ENCODE measurements around the gene SLC6A8.

The SLC6A8 gene

DNA sequence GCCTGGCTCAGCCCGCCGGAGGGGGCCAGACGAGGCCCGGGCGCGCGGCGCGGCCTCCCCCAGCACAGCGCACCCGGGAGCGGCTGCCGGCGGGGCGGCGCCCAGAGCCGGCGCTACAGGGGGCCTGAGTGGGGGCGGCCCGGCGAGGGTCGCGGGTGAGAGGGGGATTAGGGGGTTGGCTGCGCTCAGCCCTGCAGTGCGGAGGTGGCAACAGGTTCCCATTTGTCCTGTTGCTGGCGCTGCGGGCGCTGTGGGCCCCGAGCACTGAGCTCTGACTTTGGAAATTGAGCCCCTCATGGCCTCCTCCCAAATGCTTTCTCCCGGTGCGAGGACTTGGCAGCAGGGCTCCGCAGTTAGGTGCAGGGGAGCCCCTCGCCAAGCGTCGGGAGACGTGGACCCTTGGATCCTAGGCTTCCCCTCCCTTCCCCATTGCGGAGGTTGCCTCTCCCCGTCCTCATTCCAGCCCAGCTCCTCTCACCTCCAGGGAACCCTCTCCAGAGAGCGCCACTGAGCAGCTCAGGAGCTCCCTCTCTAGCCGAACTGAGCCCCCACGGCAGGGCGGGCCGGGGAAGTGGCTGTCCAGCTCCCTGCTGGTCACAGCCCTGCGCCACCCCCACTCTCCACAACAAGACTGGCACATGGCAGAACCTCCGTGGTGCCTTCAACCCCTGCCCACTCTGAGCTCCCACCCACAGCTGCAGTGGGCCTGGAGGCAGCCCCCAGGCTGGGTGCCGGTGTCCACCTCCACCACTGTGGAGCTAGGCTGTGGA lies 43.2 kb upstream of the SLC6A8 start:
- no peak overlapping the region for H3K4me3 ChIP-seq (ENCODE audit: low read length)
- TF ChIP-seq ZNF274 (IDR thresholded peaks at IDR 0.05; ENCODE audit: low read depth, low read length): no peak

DNA sequence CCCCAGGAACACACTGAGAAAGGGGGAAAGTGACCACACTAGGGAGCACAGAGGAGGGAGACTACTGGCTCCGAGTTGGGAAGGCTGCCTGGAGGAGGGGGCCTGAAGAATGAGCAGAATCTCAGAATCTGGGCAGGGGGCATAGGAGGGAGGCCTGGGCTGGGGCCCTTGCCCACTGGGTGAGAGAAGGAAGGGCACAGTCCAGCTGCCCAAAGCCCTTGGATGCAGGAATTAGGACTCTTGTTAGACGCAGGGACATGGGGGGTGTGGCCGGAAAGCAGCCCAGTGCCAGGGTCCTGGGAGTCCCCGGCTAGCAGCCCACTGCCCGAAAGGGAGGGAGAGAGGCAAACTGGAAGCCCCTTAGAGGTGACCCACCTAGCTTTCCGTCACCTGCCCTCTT lies 42.6 kb upstream of the SLC6A8 start:
- no peak overlapping the region for H3K4me3 ChIP-seq (ENCODE audit: low read length)
- no peak for TF ChIP-seq ZNF274 (IDR thresholded peaks at IDR 0.05; ENCODE audit: low read depth, low read length)

DNA sequence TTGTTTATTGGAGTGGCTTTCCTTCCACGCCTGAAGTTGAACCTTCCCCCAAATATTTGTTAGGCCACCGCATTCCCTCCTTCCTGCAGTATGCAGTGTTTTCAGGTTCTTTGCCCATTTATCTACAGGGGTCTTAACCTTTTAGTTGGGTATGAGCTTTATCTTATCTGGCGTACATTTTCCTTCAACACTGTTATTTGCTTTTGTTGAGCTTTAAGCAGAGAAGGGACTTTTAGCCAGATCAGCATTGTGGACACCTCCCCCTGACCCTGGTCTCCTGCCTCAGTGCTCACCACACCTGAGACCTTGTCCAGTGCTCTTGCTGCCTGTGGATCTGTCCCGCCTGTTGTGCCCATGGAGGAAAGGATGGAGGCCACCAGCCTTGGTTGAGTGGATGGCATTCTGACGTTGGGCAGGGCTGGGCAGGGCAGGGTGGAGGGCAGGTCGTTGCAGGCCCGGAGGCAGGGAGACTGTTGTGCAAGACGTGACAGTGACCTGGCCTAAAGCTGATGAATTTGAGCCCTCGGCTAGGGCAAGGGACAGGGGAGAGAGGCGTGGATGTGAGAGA lies 41.7 kb upstream of the SLC6A8 start:
- no peak for TF ChIP-seq ZNF274 (IDR thresholded peaks at IDR 0.05; ENCODE audit: low read depth, low read length)
- H3K4me3 ChIP-seq (ENCODE audit: low read length): no peak overlapping the region

DNA sequence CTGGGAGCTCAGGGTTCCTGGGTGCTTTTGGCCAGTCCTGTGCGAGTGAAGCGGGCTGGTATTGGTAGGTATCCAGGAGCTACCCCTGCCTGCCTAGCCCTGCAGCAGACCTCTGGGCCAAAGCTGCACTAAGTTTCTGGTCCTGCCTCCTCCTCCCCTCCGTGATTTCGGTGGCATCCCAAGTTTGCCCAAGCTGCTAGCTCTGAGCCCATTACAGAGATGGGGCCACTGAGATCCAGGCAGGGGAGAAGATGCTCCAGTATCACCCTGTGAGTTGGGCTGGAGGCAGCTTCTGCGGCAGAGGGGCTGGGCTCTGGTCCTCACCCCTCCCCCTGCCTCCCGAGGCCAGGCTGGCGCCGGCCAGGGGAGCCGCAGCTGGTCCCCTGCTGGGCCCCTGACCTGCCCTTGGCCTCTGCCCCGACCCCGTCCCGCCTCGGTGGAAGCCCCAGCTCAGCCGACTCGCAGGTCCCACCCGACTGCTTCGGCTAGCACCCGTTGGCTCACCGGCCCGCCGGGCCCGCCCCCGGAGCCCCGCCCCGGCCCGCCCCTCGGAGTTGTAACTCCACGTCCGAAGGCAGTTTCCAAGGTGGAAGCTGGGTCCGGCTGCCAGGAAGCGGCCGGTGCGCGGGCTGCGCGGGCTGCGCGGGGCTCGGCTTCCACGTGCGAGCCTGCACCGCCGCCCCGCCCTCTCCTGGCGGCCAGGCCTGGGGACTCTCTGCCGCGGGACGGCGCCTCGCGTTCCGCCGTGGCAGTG lies 40.9 kb upstream of the SLC6A8 start, which contains the start of gene DUSP9:
Gene DUSP9 (plus strand): TSS at position 584 of the 754 bp plus-strand sequence. CDS start 751 bp downstream, outside the sequence.
- no peak within 1 kb of the TSS for H3K4me3 ChIP-seq (ENCODE audit: low read length)
- TF ChIP-seq ZNF274 (IDR thresholded peaks at IDR 0.05; ENCODE audit: low read depth, low read length): no peak

DNA sequence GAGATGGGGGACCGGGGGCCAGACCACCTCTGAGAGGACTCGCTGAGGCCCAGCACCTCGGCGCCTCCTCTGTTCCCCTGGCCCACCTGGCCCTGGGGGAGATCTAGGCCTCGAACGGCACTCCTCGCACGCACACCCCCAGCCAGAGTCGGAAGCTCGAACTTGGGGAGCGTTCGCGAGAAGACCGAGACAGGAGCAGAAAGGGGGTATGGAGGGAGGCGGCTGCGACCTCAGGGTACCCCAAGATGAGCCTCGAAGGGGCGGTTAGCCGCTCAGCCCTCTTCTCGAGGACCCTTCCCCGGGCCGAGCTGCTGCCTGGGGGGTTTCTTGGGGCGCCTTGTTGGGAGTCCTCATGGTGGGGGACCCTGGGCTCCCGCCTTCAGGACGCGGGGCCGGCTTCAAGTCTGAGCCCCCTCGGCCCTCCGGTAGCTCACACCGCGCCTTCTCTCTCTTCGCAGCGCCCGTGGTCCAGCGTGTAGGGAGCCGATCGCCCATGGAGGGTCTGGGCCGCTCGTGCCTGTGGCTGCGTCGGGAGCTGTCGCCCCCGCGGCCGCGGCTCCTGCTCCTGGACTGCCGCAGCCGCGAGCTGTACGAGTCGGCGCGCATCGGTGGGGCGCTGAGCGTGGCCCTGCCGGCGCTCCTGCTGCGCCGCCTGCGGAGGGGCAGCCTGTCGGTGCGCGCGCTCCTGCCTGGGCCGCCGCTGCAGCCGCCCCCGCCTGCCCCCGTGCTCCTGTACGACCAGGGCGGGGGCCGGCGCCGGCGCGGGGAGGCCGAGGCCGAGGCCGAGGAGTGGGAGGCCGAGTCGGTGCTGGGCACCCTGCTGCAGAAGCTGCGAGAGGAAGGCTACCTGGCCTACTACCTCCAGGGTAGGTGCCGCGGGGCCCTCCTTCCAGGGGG lies 40.0 kb upstream of the SLC6A8 start:
- H3K4me3 ChIP-seq (ENCODE audit: low read length): no peak overlapping the region
- TF ChIP-seq ZNF274 (IDR thresholded peaks at IDR 0.05; ENCODE audit: low read depth, low read length): no peak

DNA sequence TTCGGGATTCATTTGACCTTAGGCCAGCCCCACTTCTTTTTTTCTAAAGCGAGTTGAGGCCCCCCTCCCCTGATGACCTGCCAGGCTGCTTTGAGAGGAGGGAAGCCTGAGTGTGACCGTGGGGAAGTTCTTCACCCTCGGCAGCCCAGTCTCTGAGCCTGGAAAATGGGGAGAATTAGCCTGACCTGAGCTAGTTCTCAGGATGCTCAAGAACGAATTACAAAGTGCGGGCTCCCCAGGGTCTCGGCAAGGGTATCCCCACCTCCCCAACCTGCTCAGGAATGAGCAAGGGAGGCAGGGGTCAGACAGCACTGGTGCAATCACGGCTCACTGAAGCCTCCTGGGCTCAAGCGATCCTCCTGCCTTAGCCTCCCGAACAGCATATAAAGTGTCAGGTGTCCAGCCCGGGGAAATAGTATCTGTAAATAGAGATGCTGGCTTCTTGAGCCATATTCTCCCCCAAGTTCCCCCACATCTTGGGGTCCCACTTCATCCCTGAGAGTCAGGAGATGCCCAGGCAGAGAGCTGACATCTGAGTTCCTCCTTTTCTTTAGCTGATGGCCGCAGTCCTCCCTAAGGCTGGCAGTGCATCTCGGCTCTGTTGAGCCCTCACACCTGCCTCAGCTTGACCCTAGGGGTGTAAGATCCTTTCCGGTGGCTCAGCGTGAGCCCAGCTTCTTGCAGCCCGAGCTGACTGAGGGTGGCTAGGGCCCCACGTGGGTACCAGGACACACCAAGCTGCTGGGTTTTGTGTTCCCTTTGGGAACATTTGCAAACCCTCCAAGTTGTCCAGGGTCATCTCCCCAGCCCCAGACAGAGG lies 39.2 kb upstream of the SLC6A8 start:
- TF ChIP-seq ZNF274 (IDR thresholded peaks at IDR 0.05; ENCODE audit: low read depth, low read length): no peak

DNA sequence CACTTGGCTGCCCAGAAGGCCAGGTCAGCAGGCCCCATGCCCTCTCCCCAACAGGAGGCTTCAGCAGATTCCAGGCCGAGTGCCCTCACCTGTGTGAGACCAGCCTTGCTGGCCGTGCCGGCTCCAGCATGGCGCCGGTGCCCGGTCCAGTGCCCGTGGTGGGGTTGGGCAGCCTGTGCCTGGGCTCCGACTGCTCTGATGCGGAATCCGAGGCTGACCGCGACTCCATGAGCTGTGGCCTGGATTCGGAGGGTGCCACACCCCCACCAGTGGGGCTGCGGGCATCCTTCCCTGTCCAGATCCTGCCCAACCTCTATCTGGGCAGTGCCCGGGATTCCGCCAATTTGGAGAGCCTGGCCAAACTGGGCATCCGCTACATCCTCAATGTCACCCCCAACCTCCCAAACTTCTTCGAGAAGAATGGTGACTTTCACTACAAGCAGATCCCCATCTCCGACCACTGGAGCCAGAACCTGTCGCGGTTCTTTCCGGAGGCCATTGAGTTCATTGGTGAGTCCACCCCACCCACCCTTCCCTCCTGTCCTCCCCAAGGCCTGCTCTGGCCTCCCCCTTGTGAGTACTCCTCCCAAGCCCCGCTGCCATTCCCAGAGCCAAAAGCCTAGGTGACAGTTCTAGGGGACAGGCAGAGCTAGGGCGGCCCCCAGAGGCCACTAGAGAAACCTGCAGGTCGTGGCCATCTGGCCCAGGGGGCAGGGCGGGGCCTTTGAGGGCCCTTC lies 38.4 kb upstream of the SLC6A8 start:
- H3K4me3 ChIP-seq (ENCODE audit: low read length): no peak overlapping the region
- TF ChIP-seq ZNF274 (IDR thresholded peaks at IDR 0.05; ENCODE audit: low read depth, low read length): no peak

More for the DNA sequence above, 39.2 kb upstream of the SLC6A8 start:
- H3K4me3 ChIP-seq (ENCODE audit: low read length): no peak overlapping the region

DNA sequence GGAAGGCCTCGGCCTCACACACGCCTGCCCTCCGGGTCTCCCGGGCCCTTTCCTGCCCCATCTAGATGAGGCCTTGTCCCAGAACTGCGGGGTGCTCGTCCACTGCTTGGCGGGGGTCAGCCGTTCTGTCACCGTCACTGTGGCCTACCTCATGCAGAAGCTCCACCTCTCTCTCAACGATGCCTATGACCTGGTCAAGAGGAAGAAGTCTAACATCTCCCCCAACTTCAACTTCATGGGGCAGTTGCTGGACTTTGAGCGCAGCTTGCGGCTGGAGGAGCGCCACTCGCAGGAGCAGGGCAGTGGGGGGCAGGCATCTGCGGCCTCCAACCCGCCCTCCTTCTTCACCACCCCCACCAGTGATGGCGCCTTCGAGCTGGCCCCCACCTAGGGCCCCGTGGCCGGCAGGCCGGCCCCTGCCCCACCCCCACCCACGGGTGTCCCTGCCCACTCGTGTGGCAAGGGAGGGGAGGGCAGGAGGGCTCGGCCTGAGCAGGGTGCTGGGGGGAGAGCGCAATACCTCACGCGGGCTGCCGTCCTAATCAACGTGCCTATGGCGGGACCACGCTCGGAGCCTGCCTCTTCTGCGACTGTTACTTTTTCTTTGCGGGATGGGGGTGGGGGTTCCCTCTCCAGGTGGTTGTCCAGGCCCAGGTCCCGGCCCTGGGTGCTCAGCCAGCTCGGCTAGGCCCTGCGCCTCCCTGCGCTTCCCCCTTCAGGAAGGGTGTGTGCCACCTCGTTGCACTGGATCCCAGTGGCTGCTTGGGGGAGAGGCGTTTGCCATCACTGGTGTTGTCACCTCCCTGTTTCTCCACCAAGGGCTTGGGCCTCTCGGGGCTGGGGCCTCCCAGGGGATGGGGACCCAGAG lies 37.6 kb upstream of the SLC6A8 start:
- TF ChIP-seq ZNF274 (IDR thresholded peaks at IDR 0.05; ENCODE audit: low read depth, low read length): no peak

DNA sequence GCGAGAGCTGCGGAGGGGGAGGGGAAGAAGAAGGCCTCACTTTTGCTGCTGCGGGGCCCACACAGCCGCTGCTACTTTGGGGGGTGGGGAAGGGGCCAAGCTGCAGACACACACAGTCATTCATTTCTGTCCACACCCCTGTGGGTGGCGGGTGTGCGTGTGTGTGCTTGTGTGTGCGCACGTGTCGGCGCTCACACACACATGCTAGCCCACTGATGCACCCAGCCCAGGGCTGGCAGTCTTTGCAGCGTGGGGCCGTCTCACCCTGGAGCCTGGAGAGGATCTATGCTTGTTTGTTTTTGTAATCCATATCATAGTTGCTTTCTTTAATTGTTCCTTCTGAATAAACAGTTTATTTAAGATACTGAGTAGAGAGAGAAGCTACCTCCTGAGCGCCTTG lies 36.8 kb upstream of the SLC6A8 start:
- TF ChIP-seq ZNF274 (IDR thresholded peaks at IDR 0.05; ENCODE audit: low read depth, low read length): no peak
- H3K4me3 ChIP-seq (ENCODE audit: low read length): no peak overlapping the region

More for the DNA sequence above, 37.6 kb upstream of the SLC6A8 start:
- no peak overlapping the region for H3K4me3 ChIP-seq (ENCODE audit: low read length)

DNA sequence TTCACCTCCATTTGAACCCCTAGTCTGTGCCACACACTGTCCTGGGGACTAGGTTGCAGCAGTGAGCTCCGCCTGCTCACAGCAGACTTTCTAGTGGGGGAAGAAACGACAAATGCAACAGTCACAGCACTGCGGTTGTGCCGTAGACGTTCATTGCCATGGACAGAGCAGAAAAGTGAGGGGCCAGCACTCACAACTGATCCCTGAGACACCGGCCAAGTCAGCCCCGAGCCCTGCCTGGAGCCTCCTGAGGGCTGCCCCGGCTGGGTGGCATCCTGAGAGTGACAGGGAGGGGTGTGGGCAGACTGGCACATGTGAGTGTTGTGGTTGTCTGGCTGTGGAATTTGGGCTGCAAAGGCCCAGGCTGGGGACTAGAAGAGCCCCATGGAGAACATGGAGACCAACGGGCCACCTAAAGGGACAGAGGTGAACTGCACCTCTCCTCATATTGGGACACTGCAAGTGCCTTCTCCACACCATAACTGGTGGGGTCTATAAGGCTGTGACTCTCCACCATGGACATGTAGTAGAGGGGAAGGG lies 36.1 kb upstream of the SLC6A8 start:
- no peak for TF ChIP-seq ZNF274 (IDR thresholded peaks at IDR 0.05; ENCODE audit: low read depth, low read length)
- no peak overlapping the region for H3K4me3 ChIP-seq (ENCODE audit: low read length)

DNA sequence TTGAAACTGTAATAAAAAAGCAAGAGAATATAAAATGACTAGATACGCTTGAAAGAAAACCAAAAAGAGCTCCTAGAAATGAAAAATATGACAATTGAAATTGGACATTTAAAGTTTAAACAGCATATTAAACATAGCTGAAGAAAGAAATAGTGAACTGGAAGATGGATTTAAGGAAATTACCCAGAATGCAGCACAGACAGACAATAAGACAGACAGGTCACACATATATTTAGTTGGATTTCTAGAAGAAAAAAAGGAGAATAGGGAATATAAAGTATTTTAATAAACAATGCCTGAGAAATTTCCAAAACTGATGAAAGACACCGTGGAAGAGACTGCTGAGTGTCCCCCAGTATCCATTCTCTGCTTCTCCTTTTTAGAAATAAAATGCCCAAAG lies 34.2 kb upstream of the SLC6A8 start:
- no peak for TF ChIP-seq ZNF274 (IDR thresholded peaks at IDR 0.05; ENCODE audit: low read depth, low read length)
- H3K4me3 ChIP-seq (ENCODE audit: low read length): no peak overlapping the region
